Ascending aorta (tissue), 2 donors: ENCODE data around the gene ZNF79. TPM values are rescaled to one million over a fixed set of nuclear protein-coding genes. Genes with fewer than 3 reads are reported as not detected.

Experiments used
- DNase-seq, 2 donors: peaks; one replicate each; pipeline ENCODE4 v3.0.0-alpha.2; 2019; ENCODE audit warnings: low spot score in 2 of 2
- H3K27ac ChIP-seq, 2 donors: fragments of 200-600 bp; sonication (generic); one replicate each; pipeline ENCODE4 v1.5.1; 2016 to 2017; ENCODE audit warnings: mild to moderate bottlenecking in 1 of 2
- H3K27me3 ChIP-seq: fragments of 200-600 bp; sonication (generic); one replicate; pipeline ENCODE4 v1.5.1; 2017
- H3K36me3 ChIP-seq, 2 donors: fragments of 200-600 bp; sonication (generic); one replicate each; pipeline ENCODE4 v1.5.1; 2016
- H3K4me1 ChIP-seq, 2 donors: fragments of 200-600 bp; sonication (generic); one replicate each; pipeline ENCODE4 v1.5.1; 2016 to 2017; ENCODE audit warnings: mild to moderate bottlenecking in 1 of 2
- H3K4me3 ChIP-seq, 2 donors: fragments of 200-600 bp; sonication (generic); one replicate each; pipeline ENCODE4 v1.5.1; 2016 to 2017; ENCODE audit warnings: mild to moderate bottlenecking in 1 of 2
- H3K9me3 ChIP-seq, 2 donors: fragments of 200-600 bp; sonication (generic); one replicate each; pipeline ENCODE4 v1.5.1; 2016
- intact Hi-C: fragments of 100-400 bp; cut with DNase I; formaldehyde crosslinking; loops from one replicate; pipeline ENCODE4 v1.15.1; 2023
- total RNA-seq: library from RNA; depleted of rRNA; stranded (reverse); fragments of >200 nt; gene quantifications from one replicate; pipeline ENCODE4 v1.1.0, GENCODE V29; 2016
- TF ChIP-seq, protein P1 (sequence below), 3 experiments: fragments of 200-600 bp in 2 of 3; fragments of 450-650 bp in 1 of 3; sonication (generic) in 2 of 3; IDR thresholded peaks; one replicate each; pipeline ENCODE4 v1.5.1; 2016 to 2019; ENCODE audit warnings: antibody characterized with exemption in 3 of 3, mild to moderate bottlenecking in 1 of 3, moderate library complexity in 1 of 3

The ZNF79 gene
- total RNA-seq, 1 donor from 2014 or later: 2.9 TPM

DNA sequence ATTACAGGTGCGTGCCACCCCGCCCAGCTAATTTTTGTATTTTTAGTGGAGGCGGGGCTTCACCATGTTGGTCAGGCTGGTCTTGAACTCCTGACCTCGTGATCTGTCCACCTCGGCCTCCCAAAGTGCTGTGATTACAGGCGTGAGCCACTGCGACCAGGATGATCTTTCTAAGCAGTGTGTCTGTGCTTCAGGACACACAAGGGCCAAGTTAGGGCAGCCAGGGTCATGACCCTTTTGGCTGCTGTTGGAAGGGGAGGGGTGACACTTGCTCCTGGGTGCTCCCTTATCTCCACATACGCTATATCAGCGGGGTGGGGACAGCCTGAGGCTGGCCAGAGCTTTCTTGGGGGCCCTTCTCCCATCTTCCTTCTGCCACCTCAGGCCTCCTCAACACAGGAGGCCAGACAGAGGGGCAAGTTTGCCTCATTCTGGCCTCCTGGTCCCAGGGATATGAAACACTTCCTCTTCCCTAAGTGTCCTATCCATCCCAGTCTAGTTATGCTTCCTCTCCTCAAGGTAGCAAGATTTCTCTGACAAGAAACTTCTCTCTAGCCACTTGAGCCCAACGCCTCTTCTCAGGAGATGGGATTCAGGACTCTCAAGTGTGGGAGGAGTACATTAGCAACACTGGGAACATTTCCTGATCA is 1.9 kb upstream of the ZNF79 start:
- Histone ChIP-seq H3K27me3 (no peaks in the 10 kb centered on the region), H3K27ac (no peak overlapping the region), H3K4me3 (peak overlapping the region; percentile 86), H3K9me3 (no peaks in the 10 kb centered on the region), H3K36me3 (no peaks in the 10 kb centered on the region), H3K4me1 (peaks cover 7 to 28% of the 10 kb centered on the region in 2 donors)
- intact Hi-C loops: no loop called here
- no peak for DNase-seq
- TF ChIP-seq, protein P1, sequence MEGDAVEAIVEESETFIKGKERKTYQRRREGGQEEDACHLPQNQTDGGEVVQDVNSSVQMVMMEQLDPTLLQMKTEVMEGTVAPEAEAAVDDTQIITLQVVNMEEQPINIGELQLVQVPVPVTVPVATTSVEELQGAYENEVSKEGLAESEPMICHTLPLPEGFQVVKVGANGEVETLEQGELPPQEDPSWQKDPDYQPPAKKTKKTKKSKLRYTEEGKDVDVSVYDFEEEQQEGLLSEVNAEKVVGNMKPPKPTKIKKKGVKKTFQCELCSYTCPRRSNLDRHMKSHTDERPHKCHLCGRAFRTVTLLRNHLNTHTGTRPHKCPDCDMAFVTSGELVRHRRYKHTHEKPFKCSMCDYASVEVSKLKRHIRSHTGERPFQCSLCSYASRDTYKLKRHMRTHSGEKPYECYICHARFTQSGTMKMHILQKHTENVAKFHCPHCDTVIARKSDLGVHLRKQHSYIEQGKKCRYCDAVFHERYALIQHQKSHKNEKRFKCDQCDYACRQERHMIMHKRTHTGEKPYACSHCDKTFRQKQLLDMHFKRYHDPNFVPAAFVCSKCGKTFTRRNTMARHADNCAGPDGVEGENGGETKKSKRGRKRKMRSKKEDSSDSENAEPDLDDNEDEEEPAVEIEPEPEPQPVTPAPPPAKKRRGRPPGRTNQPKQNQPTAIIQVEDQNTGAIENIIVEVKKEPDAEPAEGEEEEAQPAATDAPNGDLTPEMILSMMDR (IDR thresholded peaks at IDR 0.05): no peak

DNA sequence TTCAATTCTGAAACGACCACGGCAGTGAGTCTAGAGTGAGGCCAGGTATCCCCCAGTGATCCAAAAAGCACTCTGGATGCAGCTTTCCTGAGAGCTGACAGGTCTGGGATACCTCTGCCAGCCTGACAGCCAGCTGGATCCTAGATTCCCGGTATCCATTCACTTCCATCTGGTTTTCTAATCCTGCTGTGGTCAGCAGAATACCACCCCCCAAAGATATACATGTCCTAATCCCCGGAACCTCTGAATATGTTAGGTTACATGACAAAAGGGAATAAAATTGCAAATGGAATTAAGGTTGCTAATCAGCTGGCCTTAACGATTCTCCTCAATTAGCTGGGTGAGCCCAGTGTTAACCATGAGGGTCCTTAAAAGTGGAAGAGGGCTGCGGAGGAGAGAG is 1.4 kb upstream of the ZNF79 start:
- Histone ChIP-seq H3K9me3 (no peaks in the 10 kb centered on the region), H3K27ac (peak overlapping the region in 1 of 2 donors; percentile 79), H3K4me3 (peak overlapping the region; percentile 86), H3K36me3 (peaks cover 0 to 1% of the 10 kb centered on the region in 2 donors), H3K4me1 (peaks cover 7 to 28% of the 10 kb centered on the region in 2 donors), H3K27me3 (no peaks in the 10 kb centered on the region)
- DNase-seq: no peak
- TF ChIP-seq, protein P1 (IDR thresholded peaks at IDR 0.05): no peak
- intact Hi-C loops: no loop called here

DNA sequence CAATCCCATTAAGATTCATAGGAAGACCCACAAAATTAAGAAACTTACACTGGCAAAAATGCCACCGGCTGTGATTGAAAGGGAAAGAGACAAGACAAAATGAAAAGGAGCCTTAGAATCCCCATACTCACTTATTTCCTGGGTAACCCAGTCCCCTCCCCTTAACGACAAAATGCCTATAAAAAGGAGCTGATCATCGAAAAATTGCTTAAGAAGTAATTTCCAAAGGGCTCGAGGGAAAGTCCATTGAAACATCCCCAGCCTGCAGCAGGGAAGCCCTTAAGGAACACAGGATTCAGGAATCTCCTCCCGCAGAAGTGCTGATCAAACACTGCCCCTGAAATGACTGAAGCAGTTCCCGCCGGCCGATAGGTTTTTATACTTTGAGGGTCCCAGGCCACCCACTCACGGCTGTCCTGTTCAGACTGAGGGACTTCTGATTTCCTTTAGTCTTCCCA is 677 bp upstream of the ZNF79 start:
- TF ChIP-seq, protein P1 (IDR thresholded peaks at IDR 0.05): no peak
- H3K27ac ChIP-seq: peak overlapping the region; percentile 79 to 91
- DNase-seq: no peak
- H3K9me3 ChIP-seq: no peaks in the 10 kb centered on the region
- peaks cover 7 to 28% of the 10 kb centered on the region in 2 donors for H3K4me1 ChIP-seq
- H3K27me3 ChIP-seq: no peaks in the 10 kb centered on the region
- intact Hi-C loops: no loop called here
- H3K36me3 ChIP-seq: peaks cover 1 to 7% of the 10 kb centered on the region in 2 donors
- H3K4me3 ChIP-seq: peak overlapping the region; percentile 86

DNA sequence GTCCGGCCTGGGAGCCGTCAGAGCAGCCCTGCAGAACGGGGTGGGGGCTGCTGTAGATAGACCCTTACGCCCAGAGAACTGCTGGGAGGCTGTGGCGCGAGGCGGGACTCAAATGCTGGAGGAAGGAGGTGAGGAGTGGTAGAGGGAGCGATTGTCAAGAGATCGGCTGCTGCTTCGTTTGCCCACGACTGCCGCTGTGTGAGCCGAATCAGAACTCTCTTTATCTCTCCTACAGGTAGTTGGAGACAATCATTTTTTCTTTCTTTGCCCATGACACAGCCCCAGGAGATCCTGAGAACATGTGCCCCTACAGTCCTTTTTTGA is 456 bp downstream of the ZNF79 start:
- intact Hi-C loops: loop anchor here (1.0 kb wide), 2 partner anchors 27 kb away; partner anchors contain the start of genes LRSAM1, RPL12 and SLC2A8
- TF ChIP-seq, protein P1 (IDR thresholded peaks at IDR 0.05): peak in 1 of 3 experiments; percentile 5
- Histone ChIP-seq H3K27me3 (no peaks in the 10 kb centered on the region), H3K27ac (peak overlapping the region; percentile 79 to 91), H3K4me3 (peak overlapping the region; percentile 86), H3K36me3 (peaks cover 11 to 19% of the 10 kb centered on the region in 2 donors), H3K4me1 (peaks cover 7 to 28% of the 10 kb centered on the region in 2 donors), H3K9me3 (no peaks in the 10 kb centered on the region)
- no peak for DNase-seq

DNA sequence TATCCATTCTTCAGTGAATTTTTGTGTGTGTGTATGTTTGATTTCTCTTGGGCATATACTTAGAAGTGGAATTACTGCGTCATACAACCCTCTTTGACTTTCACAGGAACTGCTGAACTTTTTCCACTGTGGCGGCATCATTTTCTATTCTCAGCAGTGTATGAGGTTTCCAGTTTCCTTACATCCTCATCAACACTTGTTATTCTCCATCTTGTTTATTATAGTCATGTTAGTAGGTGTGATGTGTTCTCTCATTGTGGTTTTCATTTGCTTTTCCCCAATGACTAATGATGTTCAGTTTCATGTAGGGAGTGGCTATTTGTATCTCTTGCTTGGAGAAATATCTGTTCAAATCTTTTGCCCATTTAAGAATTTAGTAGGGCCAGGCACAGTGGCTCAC is 2.6 kb downstream of the ZNF79 start:
- Histone ChIP-seq H3K9me3 (no peaks in the 10 kb centered on the region), H3K4me1 (peaks cover 7 to 28% of the 10 kb centered on the region in 2 donors), H3K4me3 (no peak overlapping the region), H3K27me3 (no peaks in the 10 kb centered on the region), H3K36me3 (peaks cover 23 to 31% of the 10 kb centered on the region in 2 donors), H3K27ac (no peak overlapping the region)
- TF ChIP-seq, protein P1 (IDR thresholded peaks at IDR 0.05): no peak
- intact Hi-C loops: no loop called here
- no peak for DNase-seq
